ENCODE results near the gene MRPS33. TPM values are rescaled to one million over a fixed set of nuclear protein-coding genes. Genes with fewer than 3 reads are reported as not detected.
"Not testable (repeated sequence)": the region's sequence is repeated elsewhere in the genome, so short reads cannot be mapped to it uniquely, and the experiment has no call there.

The MRPS33 gene
- total RNA-seq = 100 to 1,000 TPM; 106 to 107 TPM

- ChIA-PET POLR2A (interaction anchor here (0.5 to 1.3 kb wide), 6 partner anchors 28 to 1343 kb away, joined by 3 to 5 read pairs (median 3); partner anchors contain the start of gene BRAF), CTCF (interaction anchor here (0.7 to 2.4 kb wide), 4 partner anchors 11 to 204 kb away, joined by 3 to 16 read pairs (median 3); no protein-coding TSS in a partner anchor)
Observed at GRCh38 chr7:141014524-141015395, at the start of gene MRPS33. Gene MRPS33 (minus strand): TSS chr7:141014952. CDS start chr7:141010633, 4,319 bp downstream.

- ChIA-PET POLR2A (no interaction called here), CTCF (no interaction called here)
Observed at GRCh38 chr7:141057788-141058187, 43.0 kb upstream of the MRPS33 start.

- ChIA-PET CTCF (no interaction called here), POLR2A (no interaction called here)
Observed at GRCh38 chr7:141055146-141055545, 40.4 kb upstream of the MRPS33 start.

GRCh38 chr7:141053626-141054025 is 38.9 kb upstream of the MRPS33 start:
- ChIA-PET CTCF (no interaction called here), POLR2A (interaction anchor here (0.8 kb wide), 1 partner anchor 39 kb away, joined by 3 read pairs; the partner anchor contains the start of gene MRPS33)

- CTCF ChIA-PET = no interaction called here
Observed at GRCh38 chr7:141045842-141046620, 31.3 kb upstream of the MRPS33 start.

GRCh38 chr7:141045126-141045841 is 30.5 kb upstream of the MRPS33 start:
- ChIA-PET CTCF (no interaction called here), POLR2A (no interaction called here)

More at GRCh38 chr7:141045842-141046620, 31.3 kb upstream of the MRPS33 start:
- POLR2A ChIA-PET = no interaction called here

- ChIA-PET CTCF (interaction anchor here (0.7 kb wide), 1 partner anchor 26 kb away, joined by 3 read pairs; no protein-coding TSS in a partner anchor), POLR2A (no interaction called here)
Observed at GRCh38 chr7:141043616-141044015, 28.9 kb upstream of the MRPS33 start.

- ChIA-PET POLR2A (interaction anchor here (0.7 kb wide), 2 partner anchors 28 to 234 kb away, joined by 5 read pairs; no protein-coding TSS in a partner anchor), CTCF (interaction anchor here (0.7 kb wide), 2 partner anchors 28 to 58 kb away, joined by 3 to 4 read pairs; no protein-coding TSS in a partner anchor)
Observed at GRCh38 chr7:141042222-141043193, 27.8 kb upstream of the MRPS33 start.

GRCh38 chr7:141039376-141039775 is 24.6 kb upstream of the MRPS33 start:
- ChIA-PET POLR2A (no interaction called here), CTCF (interaction anchor here (0.5 kb wide), 1 partner anchor 47 kb away, joined by 3 read pairs; no protein-coding TSS in a partner anchor)

GRCh38 chr7:141038100-141038499 is 23.3 kb upstream of the MRPS33 start:
- POLR2A ChIA-PET, CTCF ChIA-PET: not testable (repeated sequence)

GRCh38 chr7:141032539-141033323 is 18.0 kb upstream of the MRPS33 start:
- POLR2A ChIA-PET, CTCF ChIA-PET: not testable (repeated sequence)

- ChIA-PET POLR2A (no interaction called here), CTCF (no interaction called here)
Observed at GRCh38 chr7:141028767-141029166, 14.0 kb upstream of the MRPS33 start.

GRCh38 chr7:141027043-141027442 is 12.3 kb upstream of the MRPS33 start:
- POLR2A ChIA-PET = no interaction called here
- CTCF ChIA-PET = no interaction called here

- POLR2A ChIA-PET = no interaction called here
- CTCF ChIA-PET = no interaction called here
Observed at GRCh38 chr7:141024668-141025067, 9.9 kb upstream of the MRPS33 start.

GRCh38 chr7:141023295-141023694 is 8.5 kb upstream of the MRPS33 start:
- CTCF ChIA-PET = no interaction called here
- POLR2A ChIA-PET = no interaction called here

- ChIA-PET CTCF (no interaction called here), POLR2A (no interaction called here)
Observed at GRCh38 chr7:141017555-141017954, 2.8 kb upstream of the MRPS33 start.

- CTCF ChIA-PET = interaction anchor here (0.6 kb wide), 1 partner anchor 36 kb away, joined by 3 read pairs; no protein-coding TSS in a partner anchor
- POLR2A ChIA-PET = no interaction called here
Observed at GRCh38 chr7:141016349-141016748, 1.6 kb upstream of the MRPS33 start.

GRCh38 chr7:141014125-141014523 is 628 bp downstream of the MRPS33 start:
- ChIA-PET CTCF (interaction anchor here (1.5 to 2.4 kb wide), 2 partner anchors 11 to 203 kb away, joined by 3 to 16 read pairs; no protein-coding TSS in a partner anchor), POLR2A (interaction anchor here (0.5 to 1.3 kb wide), 4 partner anchors 29 to 638 kb away, joined by 3 to 5 read pairs (median 4); partner anchors contain the start of gene BRAF)
